ENCODE data around the gene TMBIM1.

GRCh38 chr2:218280260-218280870 is 11.9 kb downstream of the TMBIM1 start:
- TF ChIP-seq CTCF (tag by site-specific recombination; IDR thresholded peaks at IDR 0.05) (no peak), YY1 (tag by site-specific recombination; IDR thresholded peaks at IDR 0.05) (no peak), IKZF3 (tag by site-specific recombination; IDR thresholded peaks at IDR 0.05) (no peak), ZNF362 (tag by site-specific recombination; IDR thresholded peaks at IDR 0.05) (no peak), ZNF785 (tag by site-specific recombination; IDR thresholded peaks at IDR 0.05) (no peak)
